H1 (cell line): ENCODE data around the gene COL20A1. TPM values are rescaled to one million over a fixed set of nuclear protein-coding genes. Genes with fewer than 3 reads are reported as not detected.

ENCODE experiments used
- CTCF ChIA-PET: fragments of 300-600 bp; sonication (Branson Sonifier 250); formaldehyde crosslinking; loops from one replicate; lab custom pipeline; 2021; ENCODE audit not compliant: partially characterized antibody; lab: Charles Lee
- POLR2A ChIA-PET: fragments of 300-600 bp; sonication (Branson Sonifier 250); formaldehyde crosslinking; loops from one replicate; lab custom pipeline; 2021; ENCODE audit warnings: inconsistent platforms; ENCODE audit not compliant: partially characterized antibody; lab: Charles Lee
- DNase-seq, 2 experiments: peaks; one replicate each; pipeline versions ENCODE4 v3.0.0 to v3.0.0-alpha.2; 2010 to 2022; ENCODE audit warnings: low spot score in 2 of 2, low read depth in 1 of 2, mixed read lengths in 1 of 2
- FAIRE-seq: peaks from 2 replicates; lab custom pipeline; 2011; peaks lifted over from hg19 to GRCh38; lab: Jason Lieb, UNC
- H2AFZ ChIP-seq: 2 replicates; pipeline ENCODE4 v1.8.1; 2012; ENCODE audit warnings: low read length, inconsistent platforms
- H2AK5ac ChIP-seq: 2 replicates; pipeline ENCODE4 v1.6.1; 2013; ENCODE audit warnings: low read depth, low read length
- H2BK120ac ChIP-seq: replicated peaks from 2 replicates; pipeline ENCODE3; 2013; ENCODE audit warnings: low read depth, low read length, inconsistent platforms
- H2BK12ac ChIP-seq: 2 replicates; pipeline ENCODE4 v1.6.1; 2013; ENCODE audit warnings: low read depth, low read length
- H2BK15ac ChIP-seq: 2 replicates; pipeline ENCODE4 v1.6.1; 2013; ENCODE audit warnings: low read length
- H2BK20ac ChIP-seq: 2 replicates; pipeline ENCODE4 v1.6.1; 2013; ENCODE audit warnings: low read length
- H2BK5ac ChIP-seq: 2 replicates; pipeline ENCODE4 v1.6.1; 2013; ENCODE audit warnings: low read depth, low read length
- H3K14ac ChIP-seq: 2 replicates; pipeline ENCODE4 v1.6.1; 2013; ENCODE audit warnings: inconsistent platforms; ENCODE audit not compliant: insufficient read length
- H3K18ac ChIP-seq: 2 replicates; pipeline ENCODE4 v1.6.1; 2013; ENCODE audit warnings: low read length; ENCODE audit errors: extremely low read depth
- H3K23ac ChIP-seq: 2 replicates; pipeline ENCODE4 v1.6.1; 2013; ENCODE audit warnings: inconsistent platforms; ENCODE audit not compliant: insufficient read length
- H3K23me2 ChIP-seq: 2 replicates; pipeline ENCODE4 v1.6.1; 2013; ENCODE audit warnings: low read depth, low read length
- H3K27ac ChIP-seq: 2 replicates; pipeline ENCODE4 v1.6.1; 2011; ENCODE audit warnings: low read depth, low read length, inconsistent platforms
- H3K27me3 ChIP-seq, 4 experiments: replicated peaks in 1 of 4; 1 replicate in 1 of 4; 2 replicates in 3 of 4; pipeline versions ENCODE4 v1.6.1 to v1.8.1; 2011 to 2013; ENCODE audit warnings: low read length in 3 of 4, mild to moderate bottlenecking in 3 of 4, inconsistent platforms in 2 of 4, mixed read lengths in 2 of 4, moderate library complexity in 1 of 4; ENCODE audit not compliant: control insufficient read depth in 3 of 4, insufficient read depth in 3 of 4; ENCODE audit errors: extremely low read depth in 1 of 4
- H3K36me3 ChIP-seq, 4 experiments: 2 replicates each; pipeline versions ENCODE4 v1.6.1 to v1.8.1; 2011 to 2013; ENCODE audit warnings: mild to moderate bottlenecking in 4 of 4, low read length in 3 of 4, moderate library complexity in 2 of 4, control low read depth in 1 of 4, inconsistent platforms in 1 of 4; ENCODE audit not compliant: insufficient read depth in 4 of 4, control insufficient read depth in 2 of 4
- H3K4ac ChIP-seq: replicated peaks from 2 replicates; pipeline ENCODE3; 2013; ENCODE audit warnings: low read length, low read depth, mixed read lengths, inconsistent platforms; ENCODE audit not compliant: insufficient read length
- H3K4me1 ChIP-seq, 4 experiments: replicated peaks in 1 of 4; 1 replicate in 1 of 4; 2 replicates in 3 of 4; pipeline versions ENCODE4 v1.6.1 to v1.8.1; 2011 to 2013; ENCODE audit warnings: low read length in 3 of 4, inconsistent platforms in 2 of 4, mixed read lengths in 1 of 4; ENCODE audit not compliant: insufficient read depth in 4 of 4, control insufficient read depth in 3 of 4
- H3K4me2 ChIP-seq, 2 experiments: 2 replicates each; pipeline versions ENCODE4 v1.6.1 to v1.8.1; 2011 to 2013; ENCODE audit warnings: low read depth in 2 of 2, low read length in 2 of 2, control low read depth in 1 of 2, inconsistent platforms in 1 of 2, mild to moderate bottlenecking in 1 of 2; ENCODE audit not compliant: insufficient read depth in 1 of 2
- H3K4me3 ChIP-seq, 4 experiments: fragments of 200-600, 300-600 bp in 1 of 4; sonication (generic), shearing (Covaris generic), sonication (Bioruptor Twin) in 1 of 4; 2 replicates each; pipeline versions ENCODE4 v1.5.1 to v1.8.1; 2011 to 2016; ENCODE audit warnings: low read length in 4 of 4, low read depth in 3 of 4, control low read depth in 2 of 4, inconsistent platforms in 2 of 4, mild to moderate bottlenecking in 2 of 4, mixed read lengths in 1 of 4, moderate library complexity in 1 of 4; ENCODE audit not compliant: insufficient read depth in 2 of 4; ENCODE audit errors: extremely low read depth in 1 of 4
- H3K56ac ChIP-seq: replicated peaks from 2 replicates; pipeline ENCODE3; 2013; ENCODE audit warnings: low read depth, mild to moderate bottlenecking, mixed read lengths, low read length, inconsistent platforms; ENCODE audit not compliant: insufficient read length
- H3K79me1 ChIP-seq: 2 replicates; pipeline ENCODE4 v1.6.1; 2013; ENCODE audit warnings: low read depth, low read length, control low read depth
- H3K79me2 ChIP-seq, 2 experiments: 2 replicates each; pipeline versions ENCODE4 v1.6.1 to v1.8.1; 2012 to 2013; ENCODE audit warnings: low read length in 2 of 2, mild to moderate bottlenecking in 2 of 2, inconsistent platforms in 1 of 2; ENCODE audit not compliant: insufficient read depth in 2 of 2, control insufficient read depth in 1 of 2
- H3K9ac ChIP-seq, 4 experiments: replicated peaks in 1 of 4; 1 replicate in 1 of 4; 2 replicates in 3 of 4; pipeline versions ENCODE4 v1.6.1 to v1.8.1; 2011 to 2013; ENCODE audit warnings: low read depth in 3 of 4, low read length in 3 of 4, control low read depth in 2 of 4, mild to moderate bottlenecking in 2 of 4, moderate library complexity in 2 of 4, inconsistent platforms in 1 of 4; ENCODE audit errors: extremely low read depth in 1 of 4
- H3K9me3 ChIP-seq, 2 experiments: 2 replicates each; pipeline versions ENCODE4 v1.6.1 to v1.8.1; 2012 to 2013; ENCODE audit warnings: mild to moderate bottlenecking in 2 of 2, moderate library complexity in 2 of 2, control low read depth in 1 of 2, inconsistent platforms in 1 of 2, low read depth in 1 of 2, low read length in 1 of 2, mixed read lengths in 1 of 2; ENCODE audit not compliant: insufficient read depth in 2 of 2
- H4K20me1 ChIP-seq, 2 experiments: replicated peaks in 1 of 2; 2 replicates each; pipeline versions ENCODE3 to v1.8.1; 2011 to 2013; ENCODE audit warnings: inconsistent platforms in 2 of 2, low read length in 2 of 2, mild to moderate bottlenecking in 1 of 2; ENCODE audit not compliant: insufficient read depth in 2 of 2, control insufficient read depth in 1 of 2
- H4K5ac ChIP-seq: 2 replicates; pipeline ENCODE4 v1.6.1; 2013; ENCODE audit warnings: low read length, low read depth, mixed read lengths, inconsistent platforms; ENCODE audit not compliant: insufficient read length
- H4K8ac ChIP-seq: 2 replicates; pipeline ENCODE4 v1.8.0; 2013; ENCODE audit warnings: mild to moderate bottlenecking, moderate library complexity, low read length, inconsistent platforms; ENCODE audit not compliant: insufficient read depth; ENCODE audit errors: extremely low read depth
- H4K91ac ChIP-seq: replicated peaks from 2 replicates; pipeline ENCODE3; 2013; ENCODE audit warnings: low read length, mixed read lengths, inconsistent platforms; ENCODE audit not compliant: insufficient read length
- ASH2L ChIP-seq: fragments of 200-600, 300-600 bp; sonication (generic); IDR thresholded peaks from one replicate; pipeline ENCODE4 v1.7.1; 2017; ENCODE audit warnings: low read length
- CBX8 ChIP-seq: fragments of 300-800, 300-1000 bp; sonication (generic); IDR thresholded peaks from 2 replicates; pipeline ENCODE4 v1.7.1; 2016; ENCODE audit warnings: low read depth, low read length, borderline replicate concordance
- EZH2 ChIP-seq: fragments of 200-600 bp; sonication (generic); IDR thresholded peaks from 2 replicates; pipeline ENCODE4 v1.7.1; 2012; ENCODE audit warnings: low read depth, mild to moderate bottlenecking, moderate library complexity, low read length, inconsistent platforms; ENCODE audit not compliant: severe bottlenecking
- JUND ChIP-seq: IDR thresholded peaks from 2 replicates; pipeline ENCODE4 v1.6.1; 2011; ENCODE audit warnings: mild to moderate bottlenecking, improper control_type of control experiment, low read length
- KDM1A ChIP-seq: fragments of 200-600, 300-600 bp; sonication (generic); IDR thresholded peaks from 2 replicates; pipeline ENCODE4 v1.7.1; 2016; ENCODE audit warnings: mild to moderate bottlenecking, low read length, borderline replicate concordance
- NANOG ChIP-seq: IDR thresholded peaks from 2 replicates; pipeline ENCODE4 v1.6.1; 2011; ENCODE audit warnings: low read length, low read depth, mild to moderate bottlenecking, inconsistent platforms; ENCODE audit not compliant: insufficient read depth, poor library complexity, severe bottlenecking
- SAP30 ChIP-seq: fragments of 300-600 bp; sonication (generic); IDR thresholded peaks from 2 replicates; pipeline ENCODE4 v1.7.1; 2012; ENCODE audit warnings: low read length, moderate library complexity, mild to moderate bottlenecking, inconsistent platforms; ENCODE audit not compliant: insufficient read depth, insufficient replicate concordance
- SP4 ChIP-seq: IDR thresholded peaks from 2 replicates; pipeline ENCODE4 v1.6.1; 2012; ENCODE audit warnings: low read length, inconsistent platforms
- YY1 ChIP-seq: IDR thresholded peaks from 2 replicates; pipeline ENCODE4 v1.6.1; 2011; ENCODE audit warnings: low read depth, mild to moderate bottlenecking, low read length
- ZNF274 ChIP-seq: IDR thresholded peaks from 2 replicates; pipeline ENCODE4 v1.7.0; 2012; ENCODE audit warnings: low read length, borderline replicate concordance; ENCODE audit errors: extremely low read depth
- WGBS, 2 experiments: shearing (Covaris generic) in 1 of 2; methylation state at CpG; one replicate each; pipeline versions ENCODE4 v1.1.6 to v1.1.7; 2013 to 2015; ENCODE audit warnings: low lambda C conversion rate in 2 of 2, mixed read lengths in 2 of 2, inconsistent platforms in 1 of 2, low coverage in 1 of 2, missing lambda C conversion rate in 1 of 2; ENCODE audit not compliant: insufficient replicate concordance in 2 of 2, insufficient coverage in 1 of 2, insufficient read length in 1 of 2; ENCODE audit errors: extremely low coverage in 1 of 2, missing lambda C conversion rate in 1 of 2; 5-methylcytosine and 5-hydroxymethylcytosine counted together
- polyA plus RNA-seq, 7 experiments: library from polyadenylated mRNA; depleted of rRNA in 3 of 7; stranded (reverse) in 5 of 7; unstranded in 2 of 7; fragments of >200 nt in 5 of 7; fragments of 200-250 nt in 2 of 7; gene quantifications; 1 replicate in 5 of 7; 2 replicates in 1 of 7; 4 replicates in 1 of 7; pipeline versions ENCODE4 v1.2.1 to v1.2.3, GENCODE V29; 2011 to 2013; ENCODE audit warnings: missing spikeins in 2 of 7, mixed read lengths in 2 of 7
- total RNA-seq: library from RNA; stranded (reverse); fragmentation: NEBNext Ultra II Directional; extraction: Animal tissue kit (Norgen Biotek cat#: 25700); gene quantifications from 2 replicates; pipeline ENCODE4 v1.2.1, GENCODE V29; 2021

The COL20A1 gene
- total and polyA plus RNA-seq, 2 of the 8 experiments (the other 6 are each of a cell fraction or from before 2014, with no cell fraction given), result 0.19 to 0.21 TPM

- Histone ChIP-seq H2BK12ac (0 out of 2 replicates have a peak overlapping the region, but pooled peaks have one; percentile 60), H4K20me1 (no peaks in the 10 kb centered on the region), H3K4me2 (no peak overlapping the region), H3K9ac (no peak overlapping the region), H3K14ac (no peak overlapping the region), H4K5ac (no peak overlapping the region), H3K4me3 (no peak overlapping the region), H2BK20ac (no peak overlapping the region), H2BK5ac (peak overlapping the region; percentile 73; the same call in 1 of the 2 replicates), H3K27me3 (peaks cover 0 to 11% (median 11%) of the 10 kb centered on the region in 4 experiments; a peak in 6 of 7 replicates), H4K8ac (no peak overlapping the region), H2BK120ac (no peak overlapping the region), H3K9me3 (no peaks in the 10 kb centered on the region), H3K56ac (no peak overlapping the region), H2BK15ac (no peak overlapping the region), H3K79me2 (no peaks in the 10 kb centered on the region), H3K23me2 (no peaks in the 10 kb centered on the region), H2AFZ (no peak overlapping the region), H2AK5ac (no peak overlapping the region), H3K18ac (no peak overlapping the region; the same call in 1 of the 2 replicates), H3K23ac (no peak overlapping the region), H3K4me1 (peaks cover 0 to 20% (median 13%) of the 10 kb centered on the region in 4 experiments; a peak in 5 of 7 replicates), H3K4ac (no peak overlapping the region), H3K36me3 (no peaks in the 10 kb centered on the region), H4K91ac (peak overlapping the region; percentile 30), H3K27ac (no peak overlapping the region), H3K79me1 (no peaks in the 10 kb centered on the region; the same call in 1 of the 2 replicates)
- TF ChIP-seq NANOG (no peak), CBX8 (no peak), SAP30 (no peak), KDM1A (no peak), EZH2 (no peak), SP4 (no peak), JUND (no peak), YY1 (no peak), ZNF274 (no peak), ASH2L (no peak)
- WGBS, 2 experiments, result 89% methylated on average over 20 of the region's 24 CpGs; no CpG with 5 or more reads in 1 of the 2 experiments
- ChIA-PET POLR2A (interaction anchor here (0.9 to 1.8 kb wide), 2 partner anchors 24 to 57 kb away, joined by 3 read pairs; no protein-coding TSS in a partner anchor), CTCF (interaction anchor here (0.6 to 7.0 kb wide), 8 partner anchors 11 to 142 kb away, joined by 3 to 103 read pairs (median 8); partner anchors contain the start of gene BIRC7)
- FAIRE-seq (no peak), DNase-seq (no peak)
Observed at GRCh38 chr20:63247671-63248228, 45.2 kb upstream of the COL20A1 start.
